Stimulated activated CD4-positive, alpha-beta T cell treated with anti-CD3 and anti-CD28 coated beads, Interleukin-15, amount 100 ng/mL, for 1 hour (primary cell): ENCODE data around the gene ERVV-1.
A peak's percentile ranks its signal among the peaks of the same experiment; 100 is the strongest.
"Not testable (repeated sequence)": the region's sequence is repeated elsewhere in the genome, so short reads cannot be mapped to it uniquely, and the experiment has no call there.

Experiments used
- DNase-seq, 2 donors: peaks; one replicate each; pipeline ENCODE4 v3.0.0-alpha.2; 2020; ENCODE audit warnings: low read depth in 1 of 2, low spot score in 1 of 2

Gene ERVV-1

DNA sequence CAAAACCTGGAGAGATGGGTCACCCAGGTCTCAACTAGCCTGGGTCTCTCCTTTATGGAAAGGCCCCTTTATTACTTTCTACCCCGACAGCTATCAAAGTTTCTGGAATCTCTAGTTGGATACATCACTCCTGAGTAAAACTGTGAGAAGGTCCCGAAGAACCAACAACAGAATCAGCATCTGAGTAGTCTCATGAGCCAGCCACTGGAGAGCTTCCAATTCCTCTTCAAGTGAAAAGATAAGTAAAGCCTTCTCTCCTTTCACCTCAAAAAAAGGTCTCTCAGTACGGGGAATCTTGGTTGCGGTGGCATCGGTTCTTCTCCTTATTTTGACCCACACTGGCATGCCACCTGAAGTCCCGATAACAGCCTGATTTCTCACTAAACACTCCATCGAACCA, at the start of gene ERVV-1:
Gene ERVV-1 (plus strand): TSS at position 301 of the 400 bp plus-strand sequence. CDS start 170 bp downstream, outside the sequence.
- no peak for DNase-seq

- no peak for DNase-seq
These were observed 45.9 kb upstream of the ERVV-1 start for GRCh38 chr19:52967772-52968171.

DNA sequence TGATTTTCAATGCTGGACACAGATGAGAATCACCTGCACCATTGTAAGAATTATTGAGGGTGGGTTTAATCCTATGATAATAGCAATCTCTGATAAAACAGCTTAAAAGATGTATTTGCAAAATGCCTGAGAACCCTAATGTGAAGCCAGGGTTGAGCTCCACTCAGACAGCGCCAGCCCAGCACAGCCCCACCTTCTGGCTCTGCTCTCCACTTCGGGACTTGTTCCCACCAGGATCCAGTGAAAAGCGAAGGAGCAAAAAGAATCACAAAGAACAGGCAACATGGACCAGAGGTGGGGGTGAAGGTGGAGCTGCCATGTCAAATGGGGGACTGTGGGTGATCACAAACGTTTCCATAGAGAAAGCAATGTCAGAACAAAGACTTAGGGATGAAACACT, 32.4 kb upstream of the ERVV-1 start:
- DNase-seq: no peak

- DNase-seq: not testable (repeated sequence)
These were observed 30.6 kb upstream of the ERVV-1 start for GRCh38 chr19:52983167-52983566.

GRCh38 chr19:52987221-52987620, 26.5 kb upstream of the ERVV-1 start:
- DNase-seq: no peak

DNA sequence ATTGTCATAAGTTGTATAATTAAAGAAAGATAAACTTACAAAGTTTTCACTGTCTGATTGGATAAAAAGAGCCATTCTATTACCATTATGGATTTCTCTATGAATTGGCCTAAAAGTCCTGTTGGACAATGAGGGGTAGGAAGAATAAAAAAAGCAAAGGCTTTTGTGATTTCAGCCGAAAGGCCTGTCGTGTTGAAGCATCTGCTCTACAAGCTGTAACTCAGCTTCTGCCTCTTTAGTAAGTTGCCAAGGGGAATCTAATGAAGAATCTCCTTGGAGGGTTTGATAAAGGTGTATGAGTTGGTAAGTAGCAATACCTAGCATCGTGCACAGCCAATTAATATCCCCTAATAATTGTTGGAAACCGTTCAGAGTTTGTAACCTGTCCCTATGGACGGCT, 25.2 kb upstream of the ERVV-1 start:
- no peak for DNase-seq

- no peak for DNase-seq
These were observed 22.8 kb upstream of the ERVV-1 start for GRCh38 chr19:52990759-52991418.

DNA sequence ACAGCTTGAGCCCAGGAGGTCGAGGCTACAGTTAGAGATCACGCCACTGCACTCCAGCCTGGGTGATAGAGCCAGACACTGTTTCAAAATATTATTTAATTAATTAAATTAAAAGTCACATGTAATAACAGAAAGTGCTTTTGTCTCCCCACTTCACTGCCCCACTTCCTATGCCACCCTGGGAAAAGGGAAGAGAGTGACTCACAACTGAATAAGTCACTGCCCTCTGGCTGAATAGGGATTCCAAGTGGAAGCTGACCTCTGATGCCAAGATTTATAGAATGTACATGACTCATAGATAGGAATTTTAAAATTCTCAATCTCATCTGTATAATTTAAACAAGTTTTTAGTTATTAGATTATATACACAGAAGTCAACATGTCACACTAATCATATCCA, 22.2 kb upstream of the ERVV-1 start:
- DNase-seq: no peak

DNA sequence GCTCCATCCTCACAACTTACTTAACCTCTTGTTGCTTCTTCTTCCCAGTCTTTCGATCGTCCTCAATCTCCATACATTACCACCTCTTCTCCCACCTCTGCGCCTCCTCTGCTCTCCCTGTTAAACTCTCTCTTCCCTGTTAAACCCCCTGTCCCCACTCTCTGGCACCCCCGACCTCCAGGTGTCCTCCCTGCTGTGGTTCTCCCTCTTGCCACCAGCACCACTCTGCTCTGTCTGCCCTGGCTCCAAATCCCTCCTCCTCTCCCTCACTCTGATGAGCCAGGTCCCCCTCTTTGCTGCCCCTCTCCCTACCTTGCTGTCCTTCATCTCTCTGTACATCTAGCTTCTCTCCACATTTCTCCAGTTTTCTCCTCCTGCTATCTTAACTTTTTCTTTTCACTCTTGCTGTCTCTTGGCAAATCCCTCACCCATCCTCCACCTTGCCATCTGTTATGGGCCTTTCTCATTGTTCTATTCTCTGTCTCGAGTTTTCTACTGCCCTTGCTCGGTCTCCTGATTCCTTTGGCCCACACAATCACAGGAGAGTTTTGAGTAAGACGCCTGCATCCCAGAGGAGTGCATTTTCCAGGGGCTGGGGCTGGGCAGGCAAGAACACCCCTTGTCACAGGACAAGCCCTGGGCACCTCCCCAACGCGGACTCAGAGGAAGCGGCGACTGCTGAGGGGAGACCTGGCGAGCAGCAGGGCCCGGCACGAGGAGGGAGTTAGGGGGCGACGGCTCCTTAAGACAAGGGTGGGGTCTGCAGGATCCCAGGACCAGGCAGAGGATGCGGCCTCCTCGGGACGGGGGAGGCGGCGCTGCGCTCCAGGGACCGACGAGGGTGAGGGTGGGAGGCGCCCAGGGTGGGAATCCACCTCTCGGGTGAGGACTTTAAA, 21.4 kb upstream of the ERVV-1 start:
- no peak for DNase-seq

- DNase-seq: peak; percentile 52 to 63
These were observed 20.2 kb upstream of the ERVV-1 start for GRCh38 chr19:52993342-52994178.

GRCh38 chr19:52995711-52996110, 18.0 kb upstream of the ERVV-1 start:
- no peak for DNase-seq

DNA sequence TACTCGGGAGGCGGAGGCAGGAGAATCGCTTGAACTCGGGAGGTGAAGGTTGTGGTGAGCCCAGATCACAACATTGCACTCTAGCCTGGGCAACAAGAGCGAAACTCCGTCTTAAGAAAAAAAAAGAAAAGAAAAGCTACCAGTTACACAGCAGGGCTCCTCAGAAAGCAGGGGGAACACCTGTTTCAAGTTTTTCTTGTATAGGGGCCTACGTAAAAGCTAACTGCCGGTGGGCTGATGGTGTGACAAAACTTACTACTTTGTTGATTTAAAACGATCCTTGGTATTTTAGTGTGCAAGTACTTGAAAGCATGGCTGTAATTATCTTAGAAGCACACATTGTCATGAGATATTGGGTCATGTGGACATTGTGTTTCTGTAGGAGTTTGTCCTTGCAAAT, 15.7 kb upstream of the ERVV-1 start:
- no peak for DNase-seq

DNA sequence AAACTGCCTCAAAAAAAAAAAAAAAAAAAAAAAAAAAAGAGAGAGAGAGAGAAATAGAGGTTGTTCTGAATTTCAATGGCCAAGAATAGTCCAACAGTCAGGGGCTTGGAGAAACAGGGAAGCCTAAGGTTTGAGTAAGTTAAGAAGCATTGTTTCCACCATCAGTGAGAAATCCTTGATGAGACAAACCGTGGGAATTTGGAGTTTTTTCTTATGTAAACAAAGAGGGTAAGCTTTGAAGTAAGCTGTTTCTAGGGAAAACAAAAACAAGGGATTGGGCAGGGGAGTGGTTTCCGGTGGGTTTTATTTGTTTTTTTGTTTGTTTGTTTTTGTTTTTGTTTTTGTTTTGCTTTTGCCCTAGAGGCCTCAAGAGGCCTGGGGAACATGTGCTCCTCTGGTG, 11.2 kb upstream of the ERVV-1 start:
- no peak for DNase-seq

DNA sequence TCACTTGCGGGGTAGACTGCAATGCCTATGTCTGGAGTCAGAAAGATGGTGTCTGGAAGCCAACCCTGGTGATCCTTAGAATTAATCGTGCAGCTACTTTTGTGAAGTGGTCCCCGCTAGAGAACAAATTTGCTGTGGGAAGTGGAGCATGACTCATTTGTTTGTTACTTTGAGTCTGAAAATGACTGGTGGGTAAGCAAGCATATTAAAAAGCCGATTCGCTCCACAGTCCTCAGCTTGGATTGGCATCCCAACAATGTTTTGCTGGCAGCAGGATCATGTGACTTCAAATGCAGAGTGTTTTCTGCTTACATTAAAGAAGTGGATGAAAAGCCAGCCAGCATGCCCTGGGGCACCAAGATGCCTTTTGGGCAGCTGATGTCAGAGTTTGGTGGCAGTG, 9.5 kb upstream of the ERVV-1 start:
- no peak for DNase-seq

- DNase-seq: no peak
These were observed 6.5 kb upstream of the ERVV-1 start for GRCh38 chr19:53007200-53007599.

- DNase-seq: no peak
These were observed 6.1 kb upstream of the ERVV-1 start for GRCh38 chr19:53007606-53008005.

GRCh38 chr19:53008061-53008778, 5.5 kb upstream of the ERVV-1 start:
- no peak for DNase-seq

GRCh38 chr19:53010494-53010893, 3.2 kb upstream of the ERVV-1 start:
- no peak for DNase-seq

DNA sequence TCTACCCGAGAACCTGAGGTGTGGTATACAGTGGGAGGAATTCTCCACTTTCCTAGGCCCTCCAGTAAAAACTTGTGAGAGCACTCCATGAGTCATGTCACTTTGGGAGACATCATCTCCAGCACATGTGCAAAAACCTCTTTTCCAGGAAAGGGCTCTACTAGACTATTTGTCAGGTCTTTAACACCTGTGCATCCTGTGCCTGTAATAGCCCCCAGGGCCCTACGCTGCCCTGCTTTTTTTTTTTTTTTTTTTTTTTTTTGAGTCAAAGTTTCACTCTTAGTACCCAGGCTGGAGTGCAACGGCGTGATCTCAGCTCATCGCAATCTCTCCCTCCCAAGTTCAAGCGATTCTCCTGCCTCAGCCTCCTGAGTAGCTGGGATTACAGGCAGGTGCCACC, 1.7 kb upstream of the ERVV-1 start:
- DNase-seq: no peak

DNA sequence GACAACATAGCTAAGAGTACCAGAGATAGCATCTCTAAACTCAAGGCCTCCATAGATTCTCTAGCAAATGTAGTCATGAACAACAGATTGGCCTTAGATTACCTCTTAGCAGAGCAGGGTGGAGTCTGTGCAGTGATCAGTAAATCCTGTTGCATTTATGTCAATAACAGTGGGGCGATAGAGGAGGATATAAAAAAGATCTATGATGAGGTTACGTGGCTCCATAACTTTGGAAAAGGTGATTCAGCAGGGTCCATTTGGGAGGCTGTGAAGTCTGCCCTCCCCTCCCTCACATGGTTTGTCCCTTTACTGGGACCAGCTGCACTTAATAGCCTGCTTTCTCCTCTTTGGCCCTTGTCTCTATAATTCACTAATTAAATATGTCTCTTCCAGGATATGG, 1.4 kb downstream of the ERVV-1 start:
- DNase-seq: no peak

DNA sequence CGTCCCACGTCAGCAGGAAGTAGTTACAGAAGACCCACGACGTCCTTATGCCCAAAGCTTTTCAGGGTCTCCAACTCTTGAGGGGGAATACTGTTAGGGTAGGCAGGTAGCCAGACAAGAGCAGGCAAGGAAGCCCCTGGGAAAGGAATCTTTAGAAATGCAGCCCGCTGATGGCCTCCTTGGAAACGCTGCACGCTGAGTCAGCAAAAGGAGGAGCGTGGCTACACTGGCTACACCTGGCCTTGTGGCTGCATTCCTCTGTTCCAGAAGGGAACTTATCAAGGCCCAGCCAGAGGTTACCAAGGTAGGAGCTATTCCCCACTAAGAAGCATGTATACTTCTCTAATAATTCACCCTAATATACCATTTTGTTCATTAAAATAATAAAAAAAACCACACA, 2.0 kb downstream of the ERVV-1 start:
- DNase-seq: no peak
